GM12875 (cell line): ENCODE results near the gene LBH.

Source experiments
- H3K4me3 ChIP-seq: one replicate; pipeline ENCODE4 v1.5.1; 2011; ENCODE audit warnings: low read depth, low read length, control low read depth
- CTCF ChIP-seq: IDR thresholded peaks from 2 replicates; pipeline ENCODE4 v1.5.1; 2011; ENCODE audit warnings: low read depth, mild to moderate bottlenecking, control low read depth, inconsistent platforms, low read length, moderate library complexity, borderline replicate concordance; ENCODE audit not compliant: insufficient read depth

The LBH gene

DNA sequence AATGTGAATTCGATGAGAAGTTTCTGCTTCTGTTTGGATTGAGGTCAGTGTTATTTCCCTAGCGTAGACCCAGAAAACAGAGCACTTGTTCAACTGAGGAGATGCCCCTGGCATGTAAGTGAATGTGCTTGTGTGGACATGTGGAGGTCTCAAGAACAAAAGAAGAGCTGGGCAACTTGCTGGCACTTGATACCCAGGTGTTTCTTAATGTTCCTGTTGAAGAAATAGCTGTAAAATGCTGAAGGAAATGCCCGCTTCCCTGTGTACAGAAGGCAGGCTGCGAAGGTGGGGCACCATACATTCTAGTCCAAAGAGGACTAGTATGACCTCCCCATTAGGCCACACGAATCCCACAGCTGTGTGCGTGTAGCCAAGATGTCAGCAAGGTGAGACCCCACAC is 9.8 kb upstream of the LBH start:
- TF ChIP-seq CTCF = no peak

DNA sequence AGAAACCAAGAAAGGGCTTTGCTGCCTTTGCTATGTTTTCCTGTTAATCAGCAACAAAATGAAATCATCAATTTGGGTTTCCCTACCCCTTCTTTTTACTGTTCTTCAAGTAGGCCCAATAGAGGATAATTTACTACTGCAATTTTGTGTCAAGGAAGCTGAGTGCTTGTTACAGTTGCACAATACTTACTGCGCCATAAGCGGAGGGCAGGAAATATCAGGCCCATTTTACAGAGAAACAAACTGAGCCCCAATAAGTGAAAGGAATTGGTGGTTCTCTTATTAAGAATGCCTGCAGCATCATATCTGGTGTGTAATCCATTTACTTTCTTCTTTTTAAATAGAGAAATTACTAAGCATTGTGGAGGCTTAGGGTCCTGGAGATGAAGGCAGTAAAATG is 9.3 kb upstream of the LBH start:
- H3K4me3 ChIP-seq = no peak overlapping the region
- no peak for TF ChIP-seq CTCF

More for the DNA sequence above, 9.8 kb upstream of the LBH start:
- no peak overlapping the region for H3K4me3 ChIP-seq

- no peak overlapping the region for H3K4me3 ChIP-seq
- TF ChIP-seq CTCF = no peak
These were observed 8.5 kb upstream of the LBH start for GRCh38 chr2:30222636-30223360.

GRCh38 chr2:30223413-30223874 is 7.9 kb upstream of the LBH start:
- no peak overlapping the region for H3K4me3 ChIP-seq

DNA sequence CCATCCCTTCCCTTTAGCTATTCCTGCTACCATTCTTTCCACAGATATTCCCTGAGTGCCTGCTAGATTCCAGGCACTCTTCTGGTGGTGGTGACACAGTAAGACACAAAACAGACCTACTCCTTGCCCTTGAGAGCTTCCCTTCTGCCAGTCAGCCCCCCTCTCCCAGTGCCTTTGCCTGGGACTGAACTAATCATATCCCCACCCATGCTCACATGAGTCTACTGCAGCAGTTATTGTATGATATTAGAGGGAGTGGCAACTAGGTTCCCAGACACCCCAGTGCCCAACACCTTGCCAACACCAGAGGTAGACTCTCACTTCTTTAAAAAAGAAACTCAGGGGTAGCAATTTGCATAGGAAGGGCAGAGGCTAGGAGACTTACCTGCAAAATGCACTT is 7.2 kb upstream of the LBH start:
- H3K4me3 ChIP-seq = no peak overlapping the region

More at GRCh38 chr2:30223413-30223874, 7.9 kb upstream of the LBH start:
- TF ChIP-seq CTCF = no peak

DNA sequence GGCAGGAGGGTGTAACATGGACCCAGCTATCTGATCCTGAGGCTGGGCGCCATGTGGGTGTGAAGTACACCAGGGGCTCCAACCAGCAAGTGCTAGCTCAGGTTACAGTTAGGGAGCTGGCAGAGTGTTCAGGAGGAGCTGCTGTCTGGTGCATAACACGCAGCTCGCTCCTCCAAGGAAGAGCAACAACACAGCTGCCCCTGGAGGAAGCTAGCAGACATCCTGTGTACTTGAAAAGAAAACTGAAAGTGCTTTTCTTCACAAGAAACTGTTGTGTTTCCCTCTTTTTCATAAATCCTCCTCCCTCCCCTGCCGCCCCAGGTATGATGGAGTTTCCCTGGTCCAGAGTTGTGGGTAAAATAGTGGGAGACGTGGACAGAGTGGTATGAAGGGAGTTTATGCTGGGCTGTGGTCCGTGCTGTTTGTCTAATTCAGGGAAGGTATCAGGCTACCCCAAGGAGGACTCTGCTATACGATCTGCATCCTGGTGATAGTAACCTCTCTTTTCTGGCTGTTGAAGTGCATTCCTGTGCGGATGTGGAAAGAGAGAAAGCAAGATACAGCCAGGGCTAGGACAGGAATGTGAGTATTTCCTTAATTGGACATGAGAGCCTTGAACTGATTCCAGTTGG is 6.1 kb upstream of the LBH start:
- peak overlapping the region; percentile 42 for H3K4me3 ChIP-seq
- no peak for TF ChIP-seq CTCF

More for the DNA sequence above, 7.2 kb upstream of the LBH start:
- no peak for TF ChIP-seq CTCF
